CD8-positive, alpha-beta memory T cell (primary cell): ENCODE results near the gene ATAD3C. TPM values are rescaled to one million over a fixed set of nuclear protein-coding genes. Genes with fewer than 3 reads are reported as not detected.
"Not testable (repeated sequence)": the region's sequence is repeated elsewhere in the genome, so short reads cannot be mapped to it uniquely, and the experiment has no call there.

Source experiments
- CTCF ChIA-PET: fragments of 350-600 bp; sonication (Branson Sonifier 250); formaldehyde crosslinking; loops from one replicate; lab custom pipeline; 2021; ENCODE audit warnings: antibody characterized with exemption; lab: Charles Lee
- POLR2A ChIA-PET: fragments of 350-600 bp; sonication (Branson Sonifier 250); formaldehyde crosslinking; loops from one replicate; lab custom pipeline; 2021; ENCODE audit warnings: antibody characterized with exemption; lab: Charles Lee
- DNase-seq, 5 donors: peaks; one replicate each; pipeline versions ENCODE4 v3.0.0 to v3.0.0-alpha.2; 2020 to 2022; ENCODE audit warnings: mixed read lengths in 1 of 5
- H3K27ac ChIP-seq: one replicate; pipeline ENCODE4 v1.7.0; 2013; ENCODE audit warnings: low read depth, mild to moderate bottlenecking, low read length, moderate library complexity
- H3K27me3 ChIP-seq: 2 replicates; pipeline ENCODE4 v1.7.0; 2013; ENCODE audit warnings: low read length, mild to moderate bottlenecking; ENCODE audit not compliant: insufficient read depth, poor library complexity, severe bottlenecking
- H3K36me3 ChIP-seq: 2 replicates; pipeline ENCODE4 v1.7.0; 2013; ENCODE audit warnings: mild to moderate bottlenecking, low read length, moderate library complexity; ENCODE audit not compliant: insufficient read depth
- H3K4me1 ChIP-seq: 2 replicates; pipeline ENCODE4 v1.7.0; 2013; ENCODE audit warnings: mild to moderate bottlenecking, low read length, moderate library complexity; ENCODE audit not compliant: insufficient read depth
- H3K4me3 ChIP-seq: 2 replicates; pipeline ENCODE4 v1.7.0; 2013; ENCODE audit warnings: mild to moderate bottlenecking, low read length
- H3K9me3 ChIP-seq: 2 replicates; pipeline ENCODE4 v1.7.0; 2013; ENCODE audit warnings: mild to moderate bottlenecking, low read length
- H3K27ac Mint-ChIP-seq, 8 donors: one replicate each; pipeline ENCODE4 v1.8.0; 2020 to 2021; ENCODE audit warnings: mixed read lengths in 8 of 8, mild to moderate bottlenecking in 6 of 8, inconsistent platforms in 3 of 8, moderate library complexity in 3 of 8
- H3K27me3 Mint-ChIP-seq, 2 donors: one replicate each; pipeline ENCODE4 v1.8.0; 2020 to 2021; ENCODE audit warnings: mixed read lengths in 2 of 2, mild to moderate bottlenecking in 1 of 2, moderate library complexity in 1 of 2
- H3K36me3 Mint-ChIP-seq, 3 donors: one replicate each; pipeline ENCODE4 v1.8.0; 2020 to 2021; ENCODE audit warnings: mixed read lengths in 3 of 3, inconsistent platforms in 1 of 3, mild to moderate bottlenecking in 1 of 3
- H3K4me1 Mint-ChIP-seq, 3 donors: one replicate each; pipeline ENCODE4 v1.8.0; 2020 to 2021; ENCODE audit warnings: mixed read lengths in 3 of 3, inconsistent platforms in 1 of 3, mild to moderate bottlenecking in 1 of 3
- H3K4me3 Mint-ChIP-seq, 7 donors: one replicate each; pipeline ENCODE4 v1.8.0; 2020 to 2021; ENCODE audit warnings: mixed read lengths in 7 of 7, mild to moderate bottlenecking in 6 of 7, moderate library complexity in 4 of 7, inconsistent platforms in 2 of 7
- H3K9me3 Mint-ChIP-seq, 5 donors: one replicate each; pipeline ENCODE4 v1.8.0; 2020 to 2022; ENCODE audit warnings: mixed read lengths in 5 of 5, mild to moderate bottlenecking in 3 of 5, moderate library complexity in 2 of 5, inconsistent platforms in 1 of 5
- polyA plus RNA-seq: library from polyadenylated mRNA; unstranded; fragments of 300-500 nt; fragmentation: Illumina TruSeq; gene quantifications from one replicate; pipeline ENCODE4 v1.2.3, GENCODE V29; 2021
- total RNA-seq, 2 experiments: library from RNA; stranded (reverse); gene quantifications; one replicate each; pipeline ENCODE4 v1.2.3, GENCODE V29; 2021

ATAD3C gene
- total and polyA plus RNA-seq, 3 experiments from 2014 or later = 0.53 to 4.3 (median 1.9) TPM

GRCh38 chr1:1483714-1484113, 34.2 kb downstream of the ATAD3C start:
- CTCF ChIA-PET = interaction anchor here (0.8 kb wide), 1 partner anchor 16 kb away, joined by 3 read pairs; no protein-coding TSS in a partner anchor
- Mint-ChIP-seq H3K4me3 (no peak overlapping the region), H3K9me3 (no peaks in the 10 kb centered on the region), H3K36me3 (peaks cover 6 to 57% (median 10%) of the 10 kb centered on the region in 3 donors), H3K4me1 (no peaks in the 10 kb centered on the region), H3K27ac (peak overlapping the region in 1 of 8 donors; percentile 27), H3K27me3 (no peaks in the 10 kb centered on the region)
- Histone ChIP-seq H3K27me3 (no peaks in the 10 kb centered on the region), H3K36me3 (peaks cover 8% of the 10 kb centered on the region), H3K4me3 (no peak overlapping the region), H3K27ac (no peak overlapping the region), H3K9me3 (no peaks in the 10 kb centered on the region), H3K4me1 (no peaks in the 10 kb centered on the region)
- no peak for DNase-seq
- POLR2A ChIA-PET = no interaction called here

GRCh38 chr1:1484976-1485750, 35.7 kb downstream of the ATAD3C start:
- H3K4me3 ChIP-seq, POLR2A ChIA-PET, H3K4me1 Mint-ChIP-seq, H3K27ac Mint-ChIP-seq, H3K4me3 Mint-ChIP-seq, H3K9me3 ChIP-seq, H3K36me3 ChIP-seq, DNase-seq, H3K27me3 ChIP-seq, CTCF ChIA-PET, H3K4me1 ChIP-seq, H3K27me3 Mint-ChIP-seq, H3K27ac ChIP-seq, H3K9me3 Mint-ChIP-seq: not testable (repeated sequence)
- peaks cover 0 to 61% (median under 1%) of the 10 kb centered on the region in 3 donors for H3K36me3 Mint-ChIP-seq

- H3K4me3 ChIP-seq, H3K27me3 ChIP-seq, H3K4me1 ChIP-seq, H3K9me3 Mint-ChIP-seq, H3K4me3 Mint-ChIP-seq, H3K27ac ChIP-seq, H3K4me1 Mint-ChIP-seq, H3K27me3 Mint-ChIP-seq, H3K36me3 ChIP-seq, CTCF ChIA-PET, H3K9me3 ChIP-seq, POLR2A ChIA-PET, H3K27ac Mint-ChIP-seq, DNase-seq: not testable (repeated sequence)
- H3K36me3 Mint-ChIP-seq = peaks cover 0 to 63% (median 1%) of the 10 kb centered on the region in 3 donors
Observed at GRCh38 chr1:1485755-1486317, 36.3 kb downstream of the ATAD3C start.

- Mint-ChIP-seq H3K36me3 (peaks cover 5 to 69% (median 7%) of the 10 kb centered on the region in 3 donors), H3K27ac (no peak overlapping the region), H3K9me3 (no peaks in the 10 kb centered on the region), H3K4me1 (no peaks in the 10 kb centered on the region), H3K27me3 (no peaks in the 10 kb centered on the region), H3K4me3 (no peak overlapping the region)
- Histone ChIP-seq H3K4me3 (no peak overlapping the region), H3K4me1 (no peaks in the 10 kb centered on the region), H3K27ac (no peak overlapping the region), H3K36me3 (no peaks in the 10 kb centered on the region), H3K27me3 (no peaks in the 10 kb centered on the region), H3K9me3 (no peaks in the 10 kb centered on the region)
- DNase-seq = no peak
- POLR2A ChIA-PET = no interaction called here
- CTCF ChIA-PET = no interaction called here
Observed at GRCh38 chr1:1487701-1488100, 38.2 kb downstream of the ATAD3C start.

GRCh38 chr1:1489231-1489630, 39.7 kb downstream of the ATAD3C start:
- H3K27ac Mint-ChIP-seq = peak overlapping the region in 1 of 8 donors; percentile 32
- ChIA-PET CTCF (no interaction called here), POLR2A (no interaction called here)
- peaks cover 3 to 9% (median 7%) of the 10 kb centered on the region in 5 donors for H3K9me3 Mint-ChIP-seq
- H3K27me3 Mint-ChIP-seq = no peaks in the 10 kb centered on the region
- no peaks in the 10 kb centered on the region for H3K36me3 ChIP-seq
- no peaks in the 10 kb centered on the region for H3K4me1 Mint-ChIP-seq
- peaks cover 9% of the 10 kb centered on the region for H3K9me3 ChIP-seq
- no peak overlapping the region for H3K4me3 ChIP-seq
- H3K36me3 Mint-ChIP-seq = peaks cover 10 to 68% (median 19%) of the 10 kb centered on the region in 3 donors
- H3K27me3 ChIP-seq = no peaks in the 10 kb centered on the region
- no peak for DNase-seq
- no peaks in the 10 kb centered on the region for H3K4me1 ChIP-seq
- no peak overlapping the region for H3K27ac ChIP-seq
- no peak overlapping the region for H3K4me3 Mint-ChIP-seq

- Mint-ChIP-seq H3K36me3 (peaks cover 10 to 67% (median 19%) of the 10 kb centered on the region in 3 donors), H3K27me3 (no peaks in the 10 kb centered on the region), H3K4me3 (peak overlapping the region in 1 of 7 donors; percentile 48), H3K9me3 (peaks cover 3 to 9% (median 7%) of the 10 kb centered on the region in 5 donors), H3K4me1 (no peaks in the 10 kb centered on the region), H3K27ac (no peak overlapping the region)
- ChIA-PET CTCF (no interaction called here), POLR2A (no interaction called here)
- no peak for DNase-seq
- Histone ChIP-seq H3K27ac (no peak overlapping the region), H3K9me3 (peaks cover 9% of the 10 kb centered on the region), H3K27me3 (no peaks in the 10 kb centered on the region), H3K4me3 (no peak overlapping the region), H3K4me1 (no peaks in the 10 kb centered on the region), H3K36me3 (no peaks in the 10 kb centered on the region)
Observed at GRCh38 chr1:1489861-1490260, 40.4 kb downstream of the ATAD3C start.

GRCh38 chr1:1490633-1491230, 41.2 kb downstream of the ATAD3C start:
- H3K9me3 Mint-ChIP-seq = peaks cover 3 to 9% (median 7%) of the 10 kb centered on the region in 5 donors
- Histone ChIP-seq H3K27ac (no peak overlapping the region), H3K36me3 (no peaks in the 10 kb centered on the region), H3K4me3 (no peak overlapping the region), H3K27me3 (no peaks in the 10 kb centered on the region), H3K9me3 (peaks cover 9% of the 10 kb centered on the region), H3K4me1 (no peaks in the 10 kb centered on the region)
- no peaks in the 10 kb centered on the region for H3K27me3 Mint-ChIP-seq
- peaks cover 10 to 69% (median 19%) of the 10 kb centered on the region in 3 donors for H3K36me3 Mint-ChIP-seq
- ChIA-PET POLR2A (interaction anchor here (0.7 kb wide), 1 partner anchor 8 kb away, joined by 3 read pairs; no protein-coding TSS in a partner anchor), CTCF (no interaction called here)
- no peak overlapping the region for H3K4me3 Mint-ChIP-seq
- no peak for DNase-seq
- H3K27ac Mint-ChIP-seq = no peak overlapping the region
- no peaks in the 10 kb centered on the region for H3K4me1 Mint-ChIP-seq

- Mint-ChIP-seq H3K27ac (no peak overlapping the region), H3K9me3 (peaks cover 3 to 9% (median 7%) of the 10 kb centered on the region in 5 donors), H3K36me3 (peaks cover 10 to 75% (median 19%) of the 10 kb centered on the region in 3 donors), H3K4me3 (no peak overlapping the region), H3K4me1 (no peaks in the 10 kb centered on the region), H3K27me3 (no peaks in the 10 kb centered on the region)
- H3K27me3 ChIP-seq = no peaks in the 10 kb centered on the region
- H3K27ac ChIP-seq = no peak overlapping the region
- H3K4me3 ChIP-seq = no peak overlapping the region
- no peaks in the 10 kb centered on the region for H3K4me1 ChIP-seq
- H3K36me3 ChIP-seq = no peaks in the 10 kb centered on the region
- ChIA-PET CTCF (no interaction called here), POLR2A (no interaction called here)
- no peak for DNase-seq
- peaks cover 9% of the 10 kb centered on the region for H3K9me3 ChIP-seq
Observed at GRCh38 chr1:1491601-1492000, 42.1 kb downstream of the ATAD3C start.
